Keratinocyte (primary cell): ENCODE results near the gene SPRY1. TPM values are rescaled to one million over a fixed set of nuclear protein-coding genes. Genes with fewer than 3 reads are reported as not detected.

Source experiments
- DNase-seq: peaks from one replicate; pipeline ENCODE4 v3.0.0-alpha.2; 2011; ENCODE audit warnings: low read depth, missing footprints, low spot score
- FAIRE-seq: peaks from 2 replicates; lab custom pipeline; 2011; peaks lifted over from hg19 to GRCh38; lab: Jason Lieb, UNC
- H2AFZ ChIP-seq: 2 replicates; pipeline ENCODE4 v1.6.0; 2012; ENCODE audit warnings: low read length, control low read depth, inconsistent platforms; ENCODE audit not compliant: control insufficient read depth
- H3K27ac ChIP-seq: 2 replicates; pipeline ENCODE4 v1.5.1; 2011; ENCODE audit warnings: low read length; ENCODE audit not compliant: control insufficient read depth, insufficient read depth
- H3K27me3 ChIP-seq: 3 replicates; pipeline ENCODE4 v1.6.0; 2011; ENCODE audit warnings: low read length; ENCODE audit not compliant: control insufficient read depth, insufficient read depth; ENCODE audit errors: extremely low read depth
- H3K36me3 ChIP-seq, 2 experiments: 2 replicates in 1 of 2; 3 replicates in 1 of 2; pipeline ENCODE4 v1.5.1; 2011; ENCODE audit warnings: low read length in 2 of 2, mild to moderate bottlenecking in 1 of 2; ENCODE audit not compliant: control insufficient read depth in 2 of 2, insufficient read depth in 2 of 2; ENCODE audit errors: extremely low read depth in 1 of 2
- H3K4me1 ChIP-seq: 3 replicates; pipeline ENCODE4 v1.5.1; 2011; ENCODE audit warnings: low read length; ENCODE audit not compliant: control insufficient read depth, insufficient read depth; ENCODE audit errors: extremely low read depth
- H3K4me2 ChIP-seq: 3 replicates; pipeline ENCODE4 v1.6.0; 2011; ENCODE audit warnings: low read depth, low read length; ENCODE audit not compliant: control insufficient read depth, insufficient read depth; ENCODE audit errors: extremely low read depth
- H3K4me3 ChIP-seq, 3 experiments: fragments of 200-600 bp in 1 of 3; sonication (generic) in 1 of 3; 2 replicates in 2 of 3; 3 replicates in 1 of 3; pipeline ENCODE4 v1.5.1; 2011 to 2016; ENCODE audit warnings: low read length in 3 of 3, mild to moderate bottlenecking in 3 of 3, control low read depth in 2 of 3, inconsistent platforms in 1 of 3, low read depth in 1 of 3, mixed read lengths in 1 of 3, mixed run types in 1 of 3, moderate library complexity in 1 of 3; ENCODE audit not compliant: control insufficient read depth in 2 of 3, insufficient read depth in 2 of 3; ENCODE audit errors: extremely low read depth in 1 of 3
- H3K79me2 ChIP-seq: 2 replicates; pipeline ENCODE4 v1.6.0; 2012; ENCODE audit warnings: low read length; ENCODE audit not compliant: control insufficient read depth, insufficient read depth
- H3K9ac ChIP-seq: 3 replicates; pipeline ENCODE4 v1.6.0; 2011; ENCODE audit warnings: low read length; ENCODE audit not compliant: control insufficient read depth, insufficient read depth; ENCODE audit errors: extremely low read depth
- H3K9me1 ChIP-seq: 3 replicates; pipeline ENCODE4 v1.6.0; 2011; ENCODE audit warnings: low read length; ENCODE audit not compliant: control insufficient read depth, insufficient read depth; ENCODE audit errors: extremely low read depth
- H3K9me3 ChIP-seq: 2 replicates; pipeline ENCODE4 v1.5.1; 2012; ENCODE audit warnings: low read depth, low read length; ENCODE audit not compliant: control insufficient read depth
- H4K20me1 ChIP-seq: 3 replicates; pipeline ENCODE4 v1.6.0; 2011; ENCODE audit warnings: low read length; ENCODE audit not compliant: control insufficient read depth, insufficient read depth; ENCODE audit errors: extremely low read depth
- EZH2 ChIP-seq: IDR thresholded peaks from one replicate; pipeline ENCODE4 v1.6.1; 2012; ENCODE audit warnings: inconsistent platforms, mild to moderate bottlenecking, low read length, moderate library complexity
- dilution Hi-C: fragments of 300-500 bp; cut with MboI; formaldehyde crosslinking; loops from one replicate; pipeline ENCODE4 v1.7.0; 2020; ENCODE audit warnings: low sequenced_read_pairs; ENCODE audit not compliant: extremely low pct_ligation_motif_present
- polyA plus RNA-seq, 5 experiments: library from polyadenylated mRNA; depleted of rRNA in 3 of 5; stranded (reverse) in 3 of 5; stranded (forward) in 1 of 5; unstranded in 1 of 5; fragments of >200 nt; gene quantifications; 1 replicate in 1 of 5; 2 replicates in 3 of 5; 3 replicates in 1 of 5; pipeline versions ENCODE4 v1.2.1 to v1.2.3, GENCODE V29; 2011 to 2012; ENCODE audit warnings: missing spikeins in 2 of 5, low read depth in 1 of 5, low replicate concordance in 1 of 5
- TF ChIP-seq, protein P1 (sequence below), 3 experiments: IDR thresholded peaks in 1 of 3; conservative IDR thresholded peaks in 1 of 3; optimal IDR thresholded peaks in 1 of 3; 2 replicates in 2 of 3; 3 replicates in 1 of 3; pipeline versions ENCODE3 to v1.5.1; 2011; ENCODE audit warnings: low read length in 3 of 3, mild to moderate bottlenecking in 3 of 3, moderate library complexity in 2 of 3, control low read depth in 1 of 3, inconsistent platforms in 1 of 3; ENCODE audit not compliant: insufficient read depth in 2 of 3; ENCODE audit errors: extremely low read depth in 1 of 3

SPRY1 gene
- polyA plus RNA-seq, 1 donor (not counting 4 experiments of a cell fraction or from before 2014, with no cell fraction given), result 3.6 TPM

DNA sequence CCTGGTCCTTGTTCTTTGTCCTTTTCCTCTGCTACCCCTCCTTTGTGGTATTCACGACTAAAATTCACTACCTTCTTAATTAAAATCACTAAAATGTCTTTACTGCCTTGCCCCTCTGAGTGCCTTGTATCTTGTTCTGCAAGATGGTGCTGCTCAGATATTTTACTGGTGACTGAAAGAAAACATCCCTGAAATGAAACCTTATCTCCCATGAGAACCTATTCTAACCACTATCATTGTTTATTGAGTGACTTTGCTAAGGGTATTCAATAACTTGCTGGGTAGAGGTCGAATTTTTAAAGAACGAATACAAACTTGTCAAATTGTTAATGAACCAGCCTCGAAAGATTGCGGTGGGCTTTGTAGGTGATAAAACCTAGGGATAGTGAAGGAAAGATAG, 52.8 kb downstream of the SPRY1 start:
- no peak overlapping the region for H3K9ac ChIP-seq
- no peak for TF ChIP-seq EZH2
- TF ChIP-seq, protein P1, sequence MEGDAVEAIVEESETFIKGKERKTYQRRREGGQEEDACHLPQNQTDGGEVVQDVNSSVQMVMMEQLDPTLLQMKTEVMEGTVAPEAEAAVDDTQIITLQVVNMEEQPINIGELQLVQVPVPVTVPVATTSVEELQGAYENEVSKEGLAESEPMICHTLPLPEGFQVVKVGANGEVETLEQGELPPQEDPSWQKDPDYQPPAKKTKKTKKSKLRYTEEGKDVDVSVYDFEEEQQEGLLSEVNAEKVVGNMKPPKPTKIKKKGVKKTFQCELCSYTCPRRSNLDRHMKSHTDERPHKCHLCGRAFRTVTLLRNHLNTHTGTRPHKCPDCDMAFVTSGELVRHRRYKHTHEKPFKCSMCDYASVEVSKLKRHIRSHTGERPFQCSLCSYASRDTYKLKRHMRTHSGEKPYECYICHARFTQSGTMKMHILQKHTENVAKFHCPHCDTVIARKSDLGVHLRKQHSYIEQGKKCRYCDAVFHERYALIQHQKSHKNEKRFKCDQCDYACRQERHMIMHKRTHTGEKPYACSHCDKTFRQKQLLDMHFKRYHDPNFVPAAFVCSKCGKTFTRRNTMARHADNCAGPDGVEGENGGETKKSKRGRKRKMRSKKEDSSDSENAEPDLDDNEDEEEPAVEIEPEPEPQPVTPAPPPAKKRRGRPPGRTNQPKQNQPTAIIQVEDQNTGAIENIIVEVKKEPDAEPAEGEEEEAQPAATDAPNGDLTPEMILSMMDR (optimal IDR thresholded peaks at IDR 0.05 in 1 of 3, IDR thresholded peaks at IDR 0.05 in 1 of 3, conservative IDR thresholded peaks at IDR 0.05 in 1 of 3; ENCODE audit: extremely low read depth in 1 of 3, insufficient read depth in 2 of 3, low read length in 3 of 3), result no peak
- no peak overlapping the region for H3K4me2 ChIP-seq
- no peak overlapping the region for H2AFZ ChIP-seq
- H3K9me3 ChIP-seq, result no peaks in the 10 kb centered on the region
- no peak overlapping the region for H3K4me3 ChIP-seq
- no peaks in the 10 kb centered on the region for H3K9me1 ChIP-seq
- FAIRE-seq (no peak), DNase-seq (no peak)
- H3K27me3 ChIP-seq, result no peaks in the 10 kb centered on the region
- H4K20me1 ChIP-seq, result no peaks in the 10 kb centered on the region
- peaks cover 8% of the 10 kb centered on the region for H3K4me1 ChIP-seq
- H3K36me3 ChIP-seq, result no peaks in the 10 kb centered on the region
- no peaks in the 10 kb centered on the region for H3K79me2 ChIP-seq
- dilution Hi-C loops, result no loop called here
- H3K27ac ChIP-seq, result no peak overlapping the region

- DNase-seq (no peak), FAIRE-seq (no peak)
- Histone ChIP-seq H3K4me3 (no peak overlapping the region), H3K4me1 (peaks cover 8% of the 10 kb centered on the region), H3K79me2 (no peaks in the 10 kb centered on the region), H3K27me3 (no peaks in the 10 kb centered on the region), H3K27ac (no peak overlapping the region), H3K4me2 (no peak overlapping the region), H3K9me3 (no peaks in the 10 kb centered on the region), H4K20me1 (no peaks in the 10 kb centered on the region), H3K9me1 (no peaks in the 10 kb centered on the region), H2AFZ (no peak overlapping the region), H3K36me3 (no peaks in the 10 kb centered on the region), H3K9ac (no peak overlapping the region)
- TF ChIP-seq EZH2, result no peak
- TF ChIP-seq, protein P1 (optimal IDR thresholded peaks at IDR 0.05 in 1 of 3, IDR thresholded peaks at IDR 0.05 in 1 of 3, conservative IDR thresholded peaks at IDR 0.05 in 1 of 3; ENCODE audit: extremely low read depth in 1 of 3, insufficient read depth in 2 of 3, low read length in 3 of 3), result no peak
- dilution Hi-C loops, result no loop called here
These were observed 53.2 kb downstream of the SPRY1 start for GRCh38 chr4:123449780-123450179.
